ENCODE data around the gene FURIN.
"Not testable (repeated sequence)": the region's sequence is repeated elsewhere in the genome, so short reads cannot be mapped to it uniquely, and the experiment has no call there.

The FURIN gene

GRCh38 chr15:90889736-90890456 is 21.5 kb downstream of the FURIN start:
- Histone ChIP-seq H3K4me1 (ENCODE audit: control insufficient read depth, insufficient read depth, low read length) (peaks cover 14% of the 10 kb centered on the region), H3K9ac (ENCODE audit: low read length) (no peak overlapping the region), H3K4me3 (ENCODE audit: low read length) (no peak overlapping the region), H3K27me3 (ENCODE audit: control insufficient read depth, insufficient read depth, low read length) (no peaks in the 10 kb centered on the region), H3K36me3 (ENCODE audit: control insufficient read depth, insufficient read depth, low read length) (no peaks in the 10 kb centered on the region), H3K9me3 (ENCODE audit: control insufficient read depth, low read length) (no peaks in the 10 kb centered on the region)

GRCh38 chr15:90890839-90891238 is 22.5 kb downstream of the FURIN start:
- Histone ChIP-seq H3K4me3 (ENCODE audit: low read length) (no peak overlapping the region), H3K36me3 (ENCODE audit: control insufficient read depth, insufficient read depth, low read length) (no peaks in the 10 kb centered on the region), H3K27me3 (ENCODE audit: control insufficient read depth, insufficient read depth, low read length) (no peaks in the 10 kb centered on the region), H3K9me3 (ENCODE audit: control insufficient read depth, low read length) (no peaks in the 10 kb centered on the region), H3K9ac (ENCODE audit: low read length) (no peak overlapping the region), H3K4me1 (ENCODE audit: control insufficient read depth, insufficient read depth, low read length) (peaks cover 5% of the 10 kb centered on the region)

- Histone ChIP-seq H3K9ac (ENCODE audit: low read length) (no peak overlapping the region), H3K27me3 (ENCODE audit: control insufficient read depth, insufficient read depth, low read length) (no peaks in the 10 kb centered on the region), H3K36me3 (ENCODE audit: control insufficient read depth, insufficient read depth, low read length) (no peaks in the 10 kb centered on the region), H3K4me3 (ENCODE audit: low read length) (no peak overlapping the region), H3K9me3 (ENCODE audit: control insufficient read depth, low read length) (no peaks in the 10 kb centered on the region), H3K4me1 (ENCODE audit: control insufficient read depth, insufficient read depth, low read length) (no peaks in the 10 kb centered on the region)
Measured at GRCh38 chr15:90891346-90891949, 23.1 kb downstream of the FURIN start.

- no peak overlapping the region for H3K4me3 ChIP-seq (ENCODE audit: low read length)
- no peak overlapping the region for H3K9ac ChIP-seq (ENCODE audit: low read length)
- no peaks in the 10 kb centered on the region for H3K9me3 ChIP-seq (ENCODE audit: control insufficient read depth, low read length)
- no peaks in the 10 kb centered on the region for H3K4me1 ChIP-seq (ENCODE audit: control insufficient read depth, insufficient read depth, low read length)
- no peaks in the 10 kb centered on the region for H3K27me3 ChIP-seq (ENCODE audit: control insufficient read depth, insufficient read depth, low read length)
- H3K36me3 ChIP-seq (ENCODE audit: control insufficient read depth, insufficient read depth, low read length), result no peaks in the 10 kb centered on the region
Measured at GRCh38 chr15:90892023-90892422, 23.6 kb downstream of the FURIN start.

GRCh38 chr15:90892498-90893174 is 24.2 kb downstream of the FURIN start:
- H3K27me3 ChIP-seq (ENCODE audit: control insufficient read depth, insufficient read depth, low read length), result no peaks in the 10 kb centered on the region
- H3K9ac ChIP-seq (ENCODE audit: low read length), result no peak overlapping the region
- H3K4me3 ChIP-seq (ENCODE audit: low read length), result no peak overlapping the region
- no peaks in the 10 kb centered on the region for H3K4me1 ChIP-seq (ENCODE audit: control insufficient read depth, insufficient read depth, low read length)
- no peaks in the 10 kb centered on the region for H3K9me3 ChIP-seq (ENCODE audit: control insufficient read depth, low read length)
- no peaks in the 10 kb centered on the region for H3K36me3 ChIP-seq (ENCODE audit: control insufficient read depth, insufficient read depth, low read length)

- H3K36me3 ChIP-seq (ENCODE audit: control insufficient read depth, insufficient read depth, low read length), result no peaks in the 10 kb centered on the region
- H3K4me3 ChIP-seq (ENCODE audit: low read length), result no peak overlapping the region
- H3K9ac ChIP-seq (ENCODE audit: low read length), result no peak overlapping the region
- H3K4me1 ChIP-seq (ENCODE audit: control insufficient read depth, insufficient read depth, low read length), result no peaks in the 10 kb centered on the region
- H3K9me3 ChIP-seq (ENCODE audit: control insufficient read depth, low read length), result no peaks in the 10 kb centered on the region
- no peaks in the 10 kb centered on the region for H3K27me3 ChIP-seq (ENCODE audit: control insufficient read depth, insufficient read depth, low read length)
Measured at GRCh38 chr15:90893175-90894090, 25.0 kb downstream of the FURIN start.

- Histone ChIP-seq H3K4me3 (ENCODE audit: low read length) (no peak overlapping the region), H3K36me3 (ENCODE audit: control insufficient read depth, insufficient read depth, low read length) (no peaks in the 10 kb centered on the region), H3K27me3 (ENCODE audit: control insufficient read depth, insufficient read depth, low read length) (no peaks in the 10 kb centered on the region), H3K4me1 (ENCODE audit: control insufficient read depth, insufficient read depth, low read length) (no peaks in the 10 kb centered on the region), H3K9ac (ENCODE audit: low read length) (no peak overlapping the region), H3K9me3 (ENCODE audit: control insufficient read depth, low read length) (no peaks in the 10 kb centered on the region)
Measured at GRCh38 chr15:90895571-90896117, 27.3 kb downstream of the FURIN start.

GRCh38 chr15:90897131-90897655 is 28.8 kb downstream of the FURIN start:
- not testable (repeated sequence) for H3K4me1 ChIP-seq (ENCODE audit: control insufficient read depth, insufficient read depth, low read length); H3K4me3 ChIP-seq (ENCODE audit: low read length); H3K27me3 ChIP-seq (ENCODE audit: control insufficient read depth, insufficient read depth, low read length); H3K9ac ChIP-seq (ENCODE audit: low read length); H3K36me3 ChIP-seq (ENCODE audit: control insufficient read depth, insufficient read depth, low read length); H3K9me3 ChIP-seq (ENCODE audit: control insufficient read depth, low read length)

GRCh38 chr15:90901175-90902039 is 33.0 kb downstream of the FURIN start:
- Histone ChIP-seq H3K4me3 (ENCODE audit: low read length) (peak overlapping the region; percentile 85), H3K9me3 (ENCODE audit: control insufficient read depth, low read length) (no peaks in the 10 kb centered on the region), H3K27me3 (ENCODE audit: control insufficient read depth, insufficient read depth, low read length) (no peaks in the 10 kb centered on the region), H3K36me3 (ENCODE audit: control insufficient read depth, insufficient read depth, low read length) (peaks cover 15% of the 10 kb centered on the region), H3K9ac (ENCODE audit: low read length) (peak overlapping the region; percentile 84), H3K4me1 (ENCODE audit: control insufficient read depth, insufficient read depth, low read length) (peaks cover 18% of the 10 kb centered on the region)

GRCh38 chr15:90902040-90902839 is 33.9 kb downstream of the FURIN start:
- peaks cover 18% of the 10 kb centered on the region for H3K4me1 ChIP-seq (ENCODE audit: control insufficient read depth, insufficient read depth, low read length)
- peaks cover 22% of the 10 kb centered on the region for H3K36me3 ChIP-seq (ENCODE audit: control insufficient read depth, insufficient read depth, low read length)
- H3K9ac ChIP-seq (ENCODE audit: low read length), result peak overlapping the region; percentile 84
- no peaks in the 10 kb centered on the region for H3K9me3 ChIP-seq (ENCODE audit: control insufficient read depth, low read length)
- H3K27me3 ChIP-seq (ENCODE audit: control insufficient read depth, insufficient read depth, low read length), result no peaks in the 10 kb centered on the region
- peak overlapping the region; percentile 85 for H3K4me3 ChIP-seq (ENCODE audit: low read length)

Data from mucosa of stomach (tissue), 1 donor.